GM21717 (cell line): ENCODE measurements around the gene DUSP16.

Experiments
- ATAC-seq: cut with Tn5 transposase; IDR thresholded peaks from one replicate; pipeline ENCODE4 v1.9.1; 2021; ENCODE audit warnings: mild to moderate bottlenecking, moderate library complexity; ENCODE audit not compliant: unreplicated experiment

Gene DUSP16

DNA sequence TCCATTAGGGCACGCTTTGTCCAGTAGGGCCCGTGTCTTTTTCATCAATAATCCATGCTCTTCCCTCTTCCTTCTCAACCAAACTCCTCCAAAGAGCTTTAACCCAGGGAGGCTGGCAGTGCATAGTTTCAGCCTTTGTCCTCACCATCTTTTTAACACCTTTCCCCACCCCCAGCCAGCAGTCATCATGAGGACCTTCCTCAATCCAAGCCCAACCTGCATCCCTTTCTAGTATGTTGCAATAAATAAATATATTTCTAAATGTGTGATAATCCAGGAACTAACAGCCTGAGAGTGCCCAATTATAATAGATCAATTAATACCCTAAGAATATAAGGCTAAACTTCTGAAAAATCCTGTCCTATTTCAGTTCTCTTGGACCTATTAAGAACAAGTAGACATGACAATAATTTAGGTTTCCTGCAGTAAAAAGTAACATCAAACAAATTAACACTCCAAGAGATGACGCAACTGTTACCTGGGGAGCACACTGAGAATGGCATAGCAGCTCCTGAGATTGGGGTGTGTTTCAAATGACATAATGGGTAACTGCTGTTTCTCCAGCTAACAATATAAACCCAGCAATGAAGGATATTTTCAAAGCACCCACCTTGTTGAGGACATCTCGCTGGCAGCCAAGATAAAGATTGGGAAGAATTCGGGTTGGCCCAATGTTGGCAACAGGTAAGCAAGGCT is 62.6 kb downstream of the DUSP16 start:
- ATAC-seq = no peak

DNA sequence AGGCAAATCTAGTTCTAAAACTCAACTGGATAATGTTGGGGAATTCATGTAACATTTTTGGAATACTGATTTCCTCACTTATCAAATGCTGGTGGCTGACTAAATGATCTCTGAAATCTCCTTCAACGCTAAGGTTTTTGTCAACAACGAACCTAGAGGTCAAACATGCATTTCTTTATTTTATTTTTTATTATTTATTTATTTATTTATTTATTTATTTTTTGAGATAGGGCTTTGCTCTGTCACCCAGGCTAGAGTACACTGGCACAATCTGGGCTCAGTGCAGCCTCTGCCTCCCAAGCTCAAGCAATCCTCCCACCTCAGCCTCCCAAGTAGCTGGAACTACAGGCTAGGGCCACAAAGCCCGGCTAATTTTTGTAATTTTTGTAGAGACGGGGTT is 64.5 kb downstream of the DUSP16 start:
- no peak for ATAC-seq

DNA sequence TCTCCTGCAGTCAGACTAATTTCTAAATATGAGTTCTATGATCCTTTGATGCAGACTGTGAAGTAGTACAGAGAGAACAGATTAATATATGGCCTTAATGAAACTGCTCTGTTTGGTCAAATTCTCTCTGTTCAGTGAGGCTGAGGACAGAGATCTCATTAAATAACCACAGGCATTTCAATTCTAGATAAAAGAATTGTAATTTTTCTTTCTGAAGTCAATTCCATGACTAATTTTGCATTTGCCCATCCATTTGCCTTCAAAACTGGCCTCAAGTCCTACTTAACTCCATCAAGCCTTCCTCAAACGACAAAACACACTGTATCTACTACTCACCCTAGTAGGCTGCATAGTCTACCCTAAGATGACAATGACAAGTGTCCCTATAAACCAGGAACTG is 67.1 kb downstream of the DUSP16 start:
- ATAC-seq = no peak

DNA sequence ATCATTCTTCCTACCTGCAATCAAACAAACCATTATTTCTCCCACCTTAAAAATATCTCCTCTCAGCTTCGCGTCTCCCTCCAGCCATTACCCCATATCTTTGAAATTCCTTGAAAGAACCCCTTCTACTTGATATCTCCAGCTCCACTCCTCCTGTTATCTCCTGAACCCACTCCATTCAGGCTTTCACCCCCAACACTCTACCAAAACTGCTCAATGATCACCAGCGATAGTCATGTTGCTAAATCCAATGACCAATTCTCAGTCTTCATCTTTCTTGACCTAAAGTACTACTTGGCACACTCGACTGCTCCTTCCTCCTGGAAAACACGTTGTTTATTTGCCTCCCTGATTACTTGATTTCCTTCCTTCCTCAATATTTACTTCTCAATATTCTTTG is 70.1 kb downstream of the DUSP16 start:
- ATAC-seq = no peak

DNA sequence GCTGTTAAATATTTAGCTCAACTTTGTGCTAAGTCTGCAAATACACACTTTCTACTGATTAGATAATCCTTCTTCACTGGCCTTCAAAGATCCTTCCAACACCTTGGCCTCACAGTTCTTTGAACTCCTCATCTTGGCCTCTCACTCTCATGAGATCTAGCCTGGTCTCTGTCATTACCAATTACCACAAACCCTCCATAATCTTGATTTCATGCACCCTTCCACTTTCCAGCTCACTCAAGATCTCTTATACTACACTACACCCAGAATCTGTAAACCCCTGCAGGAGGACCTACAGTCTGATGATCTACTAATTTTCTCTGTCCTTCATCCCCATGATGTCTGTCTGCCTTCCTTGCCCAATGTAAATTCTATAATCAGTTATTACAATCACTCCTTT is 71.1 kb downstream of the DUSP16 start:
- no peak for ATAC-seq

DNA sequence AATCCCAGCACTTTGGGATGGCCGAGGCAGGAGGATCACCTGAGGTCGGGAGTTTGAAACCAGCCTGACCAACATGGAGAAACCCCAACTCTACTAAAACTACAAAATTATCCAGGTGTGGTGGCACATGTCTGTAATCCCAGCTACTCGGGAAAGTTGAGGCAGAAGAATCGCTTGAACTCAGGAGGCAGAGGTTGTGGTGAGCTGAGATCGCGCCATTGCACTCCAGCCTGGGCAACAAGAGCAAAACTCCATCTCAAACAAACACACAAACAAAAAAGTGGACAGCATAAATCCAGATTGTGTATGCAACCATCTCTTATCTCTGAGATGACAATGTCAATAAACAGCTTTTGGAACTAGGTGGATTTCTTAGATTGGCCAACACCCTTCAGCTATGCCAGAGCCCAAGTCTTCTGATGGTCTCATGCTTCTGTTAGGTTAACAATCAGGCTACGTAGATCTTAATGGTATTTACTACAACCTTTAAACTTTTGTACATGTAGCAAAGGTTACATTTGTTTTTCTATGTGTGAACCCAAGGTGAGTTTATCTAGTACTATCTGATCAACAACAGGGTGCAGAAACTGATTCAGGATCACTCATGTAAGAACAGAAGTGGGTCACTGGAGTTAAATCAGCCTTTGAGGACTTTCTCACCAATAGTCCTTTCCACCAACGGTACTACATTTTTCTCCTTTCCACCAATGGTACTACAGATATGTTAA is 73.7 kb downstream of the DUSP16 start:
- no peak for ATAC-seq

DNA sequence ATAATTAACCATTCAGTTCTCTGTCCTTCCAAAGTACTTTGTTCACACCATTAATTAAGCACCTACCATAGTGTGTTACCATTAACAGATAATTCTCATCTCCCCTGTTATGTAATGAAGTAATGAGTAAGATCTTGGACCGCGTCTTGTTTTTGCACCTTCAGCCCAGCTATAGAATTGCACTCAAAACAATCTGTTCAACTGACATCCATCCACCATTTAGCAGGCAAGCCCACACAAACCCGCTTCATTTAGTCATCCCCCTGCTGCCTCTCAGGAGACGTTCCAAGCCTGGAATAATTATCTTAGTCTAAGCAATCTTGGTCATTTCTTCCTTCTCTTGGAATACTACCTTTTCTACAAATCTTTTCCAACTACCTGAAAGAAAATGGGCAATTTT is 74.4 kb downstream of the DUSP16 start:
- no peak for ATAC-seq

DNA sequence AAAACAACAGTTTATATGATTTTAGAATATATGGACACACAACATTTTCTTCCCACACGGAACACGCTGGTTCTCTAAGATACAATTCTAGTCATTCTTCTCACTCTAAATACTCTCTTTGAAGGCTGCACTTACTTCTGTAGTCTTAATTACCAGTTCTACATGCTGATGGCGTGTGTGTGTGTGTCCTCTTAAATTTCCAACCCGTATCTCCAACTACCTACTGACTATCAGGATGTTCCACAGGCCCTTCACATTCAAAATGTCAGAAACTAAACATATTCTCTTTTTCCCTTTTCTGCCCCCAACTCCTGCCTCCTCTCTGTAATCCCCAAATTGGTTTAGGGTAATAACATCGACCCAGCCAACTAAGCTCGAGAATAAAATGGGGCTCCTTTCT is 75.2 kb downstream of the DUSP16 start:
- no peak for ATAC-seq

DNA sequence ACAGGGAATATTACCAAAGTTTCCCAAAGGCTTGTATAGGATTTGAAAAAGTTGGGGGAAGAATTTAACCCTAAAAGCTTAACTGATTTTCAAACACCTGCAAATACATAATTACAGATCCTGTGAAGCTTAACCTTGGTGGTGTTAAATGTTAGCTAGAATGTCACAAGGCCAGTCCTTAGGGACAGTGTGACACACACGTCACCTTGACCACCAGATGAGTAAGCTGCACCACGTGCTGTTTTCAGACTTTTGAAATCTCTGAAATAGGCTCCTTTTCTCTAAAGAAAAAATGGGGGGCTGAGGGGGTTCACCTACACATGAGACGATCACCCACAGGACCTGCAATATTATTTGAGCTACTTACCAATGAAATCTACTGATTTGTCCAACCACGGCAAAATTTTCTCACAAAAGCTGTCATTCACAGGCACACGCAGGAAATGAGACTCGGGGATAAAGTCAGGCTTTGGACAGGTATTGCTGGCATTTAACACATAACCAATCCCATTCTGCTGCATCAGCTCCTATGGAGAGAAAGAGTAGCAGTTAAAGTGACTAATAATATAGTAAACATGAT is 75.9 kb downstream of the DUSP16 start:
- no peak for ATAC-seq

DNA sequence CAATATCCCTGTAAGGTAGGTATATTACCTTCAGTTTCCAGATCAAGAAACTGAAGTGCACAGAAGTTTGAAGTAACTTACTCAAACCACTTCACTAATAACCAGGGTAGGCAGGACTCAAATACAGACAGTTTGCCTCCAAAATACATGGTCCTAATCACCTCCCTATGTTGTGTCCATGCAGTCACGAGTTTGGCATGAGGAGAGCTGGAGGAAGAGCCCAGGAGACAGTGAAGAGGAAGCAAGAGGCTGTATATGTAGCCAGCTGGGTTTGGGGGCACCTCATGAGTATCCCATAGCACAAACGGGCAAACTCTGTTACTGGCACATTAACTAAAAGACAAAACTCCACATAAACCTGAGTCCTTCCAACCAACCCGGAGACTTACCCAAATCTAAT is 79.2 kb downstream of the DUSP16 start:
- ATAC-seq = no peak

DNA sequence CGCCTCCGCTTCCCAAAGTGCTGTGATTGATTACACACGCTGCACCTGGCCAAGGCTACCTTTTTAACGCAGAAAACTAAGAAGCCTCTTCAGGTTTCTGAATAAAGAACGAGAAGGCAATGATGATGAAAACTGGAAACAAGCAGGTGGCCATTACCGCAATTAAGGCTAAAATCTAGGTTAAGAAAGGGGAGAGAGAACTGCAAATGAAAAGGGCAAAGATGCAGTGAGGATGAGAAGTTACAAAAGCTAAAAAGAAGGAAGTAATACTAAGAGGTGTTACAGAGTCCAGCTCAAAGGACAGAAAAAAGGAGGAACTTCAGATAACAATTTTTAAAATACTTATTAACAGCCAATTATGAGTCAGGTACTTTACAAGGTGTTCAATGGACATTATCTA is 79.7 kb downstream of the DUSP16 start:
- no peak for ATAC-seq

DNA sequence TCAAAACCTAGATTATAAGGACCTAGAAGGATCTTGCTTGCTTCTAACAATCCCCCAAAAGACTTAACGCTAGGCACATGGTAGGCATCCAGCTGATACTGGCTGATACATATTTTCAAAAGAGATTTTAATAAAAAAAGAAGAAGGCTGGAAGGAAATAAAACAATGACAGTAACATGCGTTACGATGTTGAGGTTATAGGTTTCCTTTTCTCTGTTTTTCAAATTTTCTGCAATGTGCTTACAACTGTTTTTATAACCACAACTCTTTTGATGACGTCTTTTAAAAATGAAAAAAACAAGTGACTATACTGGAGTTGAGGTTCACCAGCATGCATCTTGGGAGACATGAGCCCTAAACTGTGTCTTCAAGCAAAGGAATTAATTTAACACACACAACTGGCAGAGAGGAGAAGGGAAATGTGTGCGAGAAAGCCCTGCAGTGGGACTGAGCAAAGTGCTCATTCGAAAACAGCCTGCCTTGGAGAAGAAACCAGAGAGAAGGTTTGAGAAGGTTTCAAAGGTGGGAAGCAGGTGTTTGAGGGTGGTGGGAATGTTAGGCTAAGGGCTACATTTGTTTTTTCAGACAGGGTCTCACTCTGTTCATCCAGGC is 80.4 kb downstream of the DUSP16 start:
- ATAC-seq = no peak

DNA sequence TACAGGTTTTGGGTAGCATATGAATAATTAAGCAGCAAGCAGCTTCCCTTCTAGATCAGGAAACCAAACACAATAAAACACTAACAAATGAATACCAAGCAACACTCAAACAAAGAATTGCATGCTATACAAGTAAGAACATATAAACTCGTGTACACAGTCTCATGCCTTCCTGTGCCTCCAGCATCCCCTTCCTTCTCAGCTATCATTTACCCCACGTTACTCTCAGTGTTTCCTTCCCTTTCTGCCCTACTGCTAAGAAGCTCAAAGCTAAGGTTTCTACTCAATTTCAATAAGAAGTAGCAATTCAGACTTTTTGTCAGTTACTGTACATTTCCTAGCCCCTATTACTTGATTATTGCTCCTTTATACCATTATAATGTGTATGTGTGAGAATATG is 81.0 kb downstream of the DUSP16 start:
- ATAC-seq = no peak

DNA sequence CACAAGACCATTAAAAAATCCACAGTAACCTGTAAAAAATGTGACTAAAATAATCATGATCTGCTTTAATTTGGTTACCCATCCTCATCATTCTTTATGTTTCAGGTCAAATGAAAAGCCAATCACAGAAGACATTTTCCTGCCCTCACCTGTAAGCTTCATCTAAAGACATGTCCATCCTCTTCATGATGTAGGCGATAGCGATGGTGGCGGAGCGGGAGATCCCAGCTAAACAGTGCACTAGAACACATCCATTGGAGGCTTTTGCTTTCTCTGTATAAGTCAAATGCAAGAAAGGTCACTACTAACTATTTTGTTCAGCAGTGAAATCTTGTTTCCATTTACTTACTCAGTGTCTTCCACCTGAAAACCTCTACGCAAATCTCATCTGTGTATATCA is 82.6 kb downstream of the DUSP16 start:
- no peak for ATAC-seq

DNA sequence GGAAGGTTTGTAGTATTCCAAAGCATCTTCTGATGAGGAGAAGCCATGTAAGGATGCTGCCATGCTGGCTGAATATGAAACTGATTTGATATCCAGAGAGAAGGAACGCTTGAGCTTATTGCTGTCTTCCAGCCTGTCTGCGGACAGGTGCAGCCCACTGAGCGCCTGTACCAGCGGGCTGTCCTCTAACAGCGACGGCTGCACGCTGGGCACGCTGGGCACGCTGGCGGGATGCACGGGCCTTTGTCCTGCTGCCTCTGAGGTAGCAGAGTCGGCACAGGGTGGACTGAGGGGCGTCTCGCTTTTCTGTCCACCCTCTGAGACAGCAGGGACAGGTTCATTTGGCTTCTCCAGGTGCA is 85.2 kb downstream of the DUSP16 start:
- ATAC-seq = no peak

DNA sequence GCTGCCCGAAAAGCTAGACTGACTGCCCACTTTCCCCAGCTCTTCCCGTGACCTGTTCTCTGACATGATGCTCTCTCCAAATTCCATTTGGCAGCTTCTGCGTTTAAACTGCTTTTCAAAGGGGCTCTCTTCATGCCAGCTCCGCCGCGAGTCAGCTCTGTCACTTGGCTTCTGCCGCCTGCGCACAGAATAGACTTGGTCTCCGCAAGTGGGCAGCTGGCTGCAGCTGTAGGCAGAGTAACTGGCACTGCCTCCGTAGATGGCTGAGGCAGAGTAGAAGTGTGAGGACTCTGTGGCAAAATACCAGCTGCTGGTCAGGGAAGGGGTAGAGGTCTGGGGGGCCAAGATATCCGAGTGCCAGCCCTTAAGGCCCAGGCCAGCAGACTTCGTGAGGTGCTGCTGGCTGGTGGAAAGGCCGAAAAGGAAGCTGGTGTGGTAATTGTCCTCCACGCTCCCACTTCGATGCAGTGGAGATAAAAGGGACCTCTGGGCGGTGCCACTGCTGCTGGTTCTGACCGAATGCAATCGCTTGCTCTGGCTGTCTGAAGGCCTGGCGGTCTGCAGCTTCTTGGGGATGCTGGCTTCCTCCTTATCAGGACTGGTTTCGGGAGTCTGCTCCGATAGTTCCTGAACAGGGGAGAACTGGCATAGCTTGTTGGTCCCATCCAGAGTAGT is 85.7 kb downstream of the DUSP16 start:
- no peak for ATAC-seq

DNA sequence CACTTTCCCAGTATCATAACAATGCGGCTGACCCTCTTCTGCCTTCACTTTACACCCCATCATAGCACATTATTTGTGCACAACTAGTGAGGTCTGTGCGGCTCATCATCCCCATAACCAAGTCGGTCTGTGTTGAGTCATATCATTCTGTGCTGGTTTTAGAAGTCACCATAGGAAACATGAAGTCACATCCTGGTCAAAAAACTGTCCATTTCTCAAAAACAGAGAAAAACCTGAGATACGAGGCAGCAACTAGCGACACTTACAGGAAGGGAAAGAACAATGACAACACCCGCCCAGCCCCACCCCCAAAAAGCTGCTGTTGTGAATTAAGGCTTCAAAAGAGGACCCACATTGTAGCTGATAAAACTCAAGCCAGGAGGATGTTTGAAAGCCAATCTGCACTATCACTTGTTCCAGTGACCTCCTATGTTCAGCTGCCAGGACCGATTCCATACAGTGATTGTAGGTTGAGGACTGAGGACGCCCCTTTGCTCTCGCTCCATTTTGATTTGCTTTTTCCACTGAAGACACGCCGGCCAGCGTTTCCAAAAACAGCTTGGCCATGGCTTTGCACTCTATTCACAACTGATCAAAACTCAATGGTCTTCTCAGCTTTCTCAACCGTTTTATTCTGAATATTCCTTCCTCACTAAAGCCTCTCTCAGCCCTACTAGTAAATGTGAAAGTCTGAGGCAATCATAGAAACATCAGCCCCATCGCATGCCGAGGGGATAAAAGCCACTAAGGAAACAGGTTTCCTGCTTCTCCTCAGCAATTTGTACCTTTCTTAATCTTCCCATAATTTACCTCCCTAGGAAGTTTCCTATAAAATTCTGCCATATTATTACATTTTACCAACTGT is 87.5 kb downstream of the DUSP16 start:
- ATAC-seq = peak; percentile 86

DNA sequence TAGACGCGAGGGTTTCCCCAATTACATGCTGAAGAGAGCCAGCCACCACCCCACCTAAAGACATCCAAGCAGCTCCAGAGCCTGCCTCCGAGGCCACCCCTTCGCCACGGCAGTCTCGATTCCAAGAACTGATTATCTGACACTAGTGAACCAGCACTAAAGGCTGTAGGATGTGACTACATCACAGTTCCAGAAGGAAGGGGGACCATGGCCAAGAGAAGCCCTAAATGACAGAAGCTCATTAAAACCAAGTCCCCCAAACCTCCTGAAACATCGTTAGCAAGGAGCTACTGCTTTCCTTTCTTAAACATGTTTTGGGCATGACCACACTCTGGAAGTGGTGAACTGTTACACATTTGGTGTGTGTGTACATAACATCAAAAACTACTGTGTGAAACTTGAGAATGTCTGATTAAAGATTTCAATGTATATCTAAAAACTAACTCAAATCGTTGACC is 88.2 kb downstream of the DUSP16 start:
- ATAC-seq = peak; percentile 47

DNA sequence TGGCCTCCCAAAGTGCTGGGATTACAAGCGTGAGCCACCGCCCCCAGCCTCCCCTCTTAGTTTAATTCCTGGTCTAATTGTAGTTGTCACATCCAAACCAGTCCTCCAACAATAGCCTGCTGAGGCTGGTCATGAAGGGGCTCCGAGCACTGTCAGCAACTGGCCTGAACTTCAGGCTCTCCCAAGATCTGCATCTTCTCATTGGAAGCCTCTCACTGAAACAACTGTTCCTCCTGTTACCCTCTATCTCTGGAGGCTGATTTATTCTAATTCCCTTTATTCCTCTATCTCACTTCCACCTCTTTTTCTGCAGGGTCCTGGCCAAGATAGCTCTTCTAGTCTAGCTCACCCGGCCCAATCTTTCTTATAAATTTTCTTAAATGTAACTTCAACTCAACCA is 89.4 kb downstream of the DUSP16 start:
- no peak for ATAC-seq
